ENCODE data around the gene NDUFB10.

NDUFB10 gene

GRCh38 chr16:2004795-2005517 lies 45.6 kb downstream of the NDUFB10 start:
- no peak for DNase-seq

- no peak for DNase-seq
Measured at GRCh38 chr16:2005646-2006045, 46.3 kb downstream of the NDUFB10 start.

- DNase-seq, result no peak
Measured at GRCh38 chr16:2006317-2006716, 47.0 kb downstream of the NDUFB10 start.

GRCh38 chr16:2007081-2007836 lies 47.9 kb downstream of the NDUFB10 start:
- peak; percentile 19 for DNase-seq

GRCh38 chr16:2008009-2008526 lies 48.7 kb downstream of the NDUFB10 start:
- no peak for DNase-seq

GRCh38 chr16:2008631-2009163 lies 49.4 kb downstream of the NDUFB10 start:
- DNase-seq, result peak; percentile 31

- peak; percentile 47 for DNase-seq
Measured at GRCh38 chr16:2009164-2009711, 49.9 kb downstream of the NDUFB10 start.

- peak; percentile 93 for DNase-seq
Measured at GRCh38 chr16:2009791-2010510, 50.6 kb downstream of the NDUFB10 start, which contains the start of gene ZNF598. TSS of gene ZNF598 (minus strand) at chr16:2009821.

Measured in NCI-H146 (cell line).